K562 (cell line): ENCODE measurements around the gene UGT1A9. TPM values are rescaled to one million over a fixed set of nuclear protein-coding genes. Genes with fewer than 3 reads are reported as not detected.

Experiments used
- CBFA2T3 ChIP-seq: fragments of 450-650 bp; IDR thresholded peaks from 2 replicates; pipeline ENCODE4 v1.6.1; 2017
- CEBPB ChIP-seq: fragments of 450-650 bp; IDR thresholded peaks from 2 replicates; pipeline ENCODE4 v1.6.1; 2016; ENCODE audit warnings: missing genetic modification characterization, missing compliant biosample characterization
- CHAMP1 ChIP-seq: fragments of 450-650 bp; IDR thresholded peaks from 2 replicates; pipeline ENCODE4 v1.6.1; 2016; ENCODE audit warnings: mild to moderate bottlenecking
- FOXA3 ChIP-seq, 2 experiments: fragments of 450-650 bp in 1 of 2; sonication (generic) in 1 of 2; formaldehyde crosslinking; IDR thresholded peaks in 1 of 2; conservative IDR thresholded peaks in 1 of 2; 2 replicates each; pipeline versions ENCODE4 v1.4.0 to v1.8.0; 2020 to 2022; ENCODE audit warnings: mild to moderate bottlenecking in 2 of 2, missing genetic modification reagents in 1 of 2
- HMG20B ChIP-seq: fragments of 250-450 bp; sonication (Bioruptor Pico); IDR thresholded peaks from 2 replicates; pipeline ENCODE4 v1.5.0; 2021; ENCODE audit warnings: mild to moderate bottlenecking
- MAFG ChIP-seq: fragments of 450-650 bp; conservative IDR thresholded peaks from 2 replicates; pipeline ENCODE4 v1.6.1; 2016; ENCODE audit warnings: missing genetic modification characterization, missing compliant biosample characterization
- NFIC ChIP-seq: fragments of 450-650 bp; IDR thresholded peaks from 2 replicates; pipeline ENCODE4 v1.6.1; 2017; ENCODE audit warnings: mild to moderate bottlenecking, inconsistent platforms
- RAD51 ChIP-seq: fragments of 450-650 bp; IDR thresholded peaks from 2 replicates; pipeline ENCODE4 v1.7.1; 2016; ENCODE audit warnings: low read depth, mild to moderate bottlenecking, borderline replicate concordance
- SOX6 ChIP-seq: fragments of 450-650 bp; IDR thresholded peaks from 2 replicates; pipeline ENCODE4 v1.6.1; 2014; ENCODE audit warnings: mild to moderate bottlenecking
- TEAD4 ChIP-seq, 2 experiments: sonication (generic) in 1 of 2; formaldehyde crosslinking in 1 of 2; IDR thresholded peaks; 2 replicates each; pipeline versions ENCODE4 v1.6.1 to v1.8.0; 2012 to 2022; ENCODE audit warnings: borderline replicate concordance in 1 of 2, inconsistent platforms in 1 of 2, low read length in 1 of 2, mild to moderate bottlenecking in 1 of 2, missing genetic modification reagents in 1 of 2
- UBTF ChIP-seq, 2 experiments: IDR thresholded peaks; 2 replicates each; pipeline ENCODE4 v1.6.1; 2012; ENCODE audit warnings: improper control_type of control experiment in 2 of 2, low read depth in 2 of 2, low read length in 2 of 2, borderline replicate concordance in 1 of 2
- ZFX ChIP-seq: sonication (generic); formaldehyde crosslinking; IDR thresholded peaks from 2 replicates; pipeline ENCODE4 v1.8.0; 2022; ENCODE audit warnings: mild to moderate bottlenecking, missing genetic modification reagents, moderate library complexity
- ZNF318 ChIP-seq, 2 experiments: fragments of 450-650 bp; IDR thresholded peaks; 2 replicates each; pipeline ENCODE4 v1.6.1; 2016; ENCODE audit warnings: mild to moderate bottlenecking in 2 of 2, borderline replicate concordance in 1 of 2, low read depth in 1 of 2, moderate library complexity in 1 of 2
- ZNF79 ChIP-seq: fragments of 250-450 bp; sonication (Bioruptor Pico); IDR thresholded peaks from 2 replicates; pipeline ENCODE4 v1.4.0; 2020; ENCODE audit warnings: low read depth, mild to moderate bottlenecking, moderate library complexity
- polyA plus RNA-seq, 8 experiments: library from polyadenylated mRNA; depleted of rRNA in 4 of 8; stranded (reverse) in 5 of 8; unstranded in 3 of 8; fragments of >200 nt; fragmentation: Nextera tagmentation in 2 of 8; fragmentation: Illumina TruSeq in 1 of 8; extraction: Ambion mirVana in 2 of 8; extraction: Trizol in 1 of 8; gene quantifications; 2 replicates each; pipeline versions ENCODE4 v1.2.1 to v1.2.3, GENCODE V29; 2011 to 2014; ENCODE audit warnings: inconsistent platforms in 1 of 8, missing spikeins in 1 of 8
- total RNA-seq, 7 experiments: library from RNA; depleted of rRNA in 6 of 7; stranded (reverse); fragments of >200 nt in 6 of 7; fragmentation: Illumina TruSeq in 2 of 7; extraction: Trizol in 2 of 7; gene quantifications; 2 replicates each; pipeline versions ENCODE4 v1.2.1 to v1.2.3, GENCODE V29; 2011 to 2021; ENCODE audit warnings: low replicate concordance in 1 of 7

The UGT1A9 gene
- total and polyA plus RNA-seq, 9 of the 15 experiments (the other 6 are each of a cell fraction or from before 2014, with no cell fraction given): 0.09 TPM; not detected in 8

- TF ChIP-seq ZNF318 (IDR thresholded peaks at IDR 0.05; ENCODE audit: borderline replicate concordance in 1 of 2, low read depth in 1 of 2) (peak in 1 of 2 experiments; percentile 69; a peak in 1 of 4 replicates), HMG20B (CRISPR knock-in tag) (no peak), MAFG (tag) (peak; percentile 98), FOXA3 (CRISPR knock-in tag; conservative IDR thresholded peaks at IDR 0.05 in 1 of 2, IDR thresholded peaks at IDR 0.05 in 1 of 2) (peak in 1 of 2 experiments; percentile 55; a peak in 1 of 4 replicates), CEBPB (tag) (peak; percentile 67; the same call in 1 of the 2 replicates), UBTF (IDR thresholded peaks at IDR 0.05; ENCODE audit: borderline replicate concordance in 1 of 2, low read depth in 2 of 2, low read length in 2 of 2) (no peak), CHAMP1 (peak; percentile 45; the same call in 1 of the 2 replicates), TEAD4 (IDR thresholded peaks at IDR 0.05; ENCODE audit: low read length) (peak; percentile 60; the same call in 1 of the 2 replicates), TEAD4 (CRISPR knock-in tag; IDR thresholded peaks at IDR 0.05; ENCODE audit: borderline replicate concordance) (no peak), ZNF79 (CRISPR knock-in tag) (no peak), RAD51 (no peak), CBFA2T3 (peak; percentile 54; the same call in 1 of the 2 replicates), SOX6 (peak; percentile 98), NFIC (peak; percentile 29; the same call in 1 of the 2 replicates), ZFX (CRISPR knock-in tag) (no peak)
These were observed 28.4 kb downstream of the UGT1A9 start (continued) for GRCh38 chr2:233700028-233700635.
